Myocyte (in vitro differentiated cells): Measurements from ENCODE around the gene RP9. TPM values are rescaled to one million over a fixed set of nuclear protein-coding genes. Genes with fewer than 3 reads are reported as not detected.

Experiments used
- DNase-seq: peaks from one replicate; pipeline ENCODE4 v3.0.0-alpha.2; 2012; ENCODE audit warnings: low read depth
- total RNA-seq: library from RNA; depleted of rRNA; stranded (reverse); fragments of >200 nt; gene quantifications from 2 replicates; pipeline ENCODE4 v1.2.3, GENCODE V29; 2014

RP9 gene
- total RNA-seq, 1 donor from 2014 or later: 24.4 TPM

- no peak for DNase-seq
These were observed 42.4 kb downstream of the RP9 start for GRCh38 chr7:33066771-33067170.

GRCh38 chr7:33065981-33066380 lies 43.2 kb downstream of the RP9 start:
- DNase-seq: no peak

GRCh38 chr7:33062782-33063443 lies 46.3 kb downstream of the RP9 start:
- DNase-seq: peak; percentile 98

GRCh38 chr7:33062023-33062781 lies 47.0 kb downstream of the RP9 start, which contains the start of gene NT5C3A:
NT5C3A (minus strand) TSS chr7:33062776; CDS start chr7:33062705, 71 bp downstream.
- DNase-seq: peak; percentile 44

- no peak for DNase-seq
These were observed 47.8 kb downstream of the RP9 start for GRCh38 chr7:33061282-33061937.

- DNase-seq: no peak
These were observed 49.6 kb downstream of the RP9 start for GRCh38 chr7:33059635-33060034.

GRCh38 chr7:33055158-33055557 lies 54.0 kb downstream of the RP9 start:
- no peak for DNase-seq

- no peak for DNase-seq
These were observed 54.8 kb downstream of the RP9 start for GRCh38 chr7:33054261-33054964.

GRCh38 chr7:33053721-33054120 lies 55.5 kb downstream of the RP9 start:
- DNase-seq: no peak

- DNase-seq: peak; percentile 57
These were observed 58.5 kb downstream of the RP9 start for GRCh38 chr7:33050535-33051318.

- DNase-seq: no peak
These were observed 60.5 kb downstream of the RP9 start for GRCh38 chr7:33048704-33049103.

- no peak for DNase-seq
These were observed 60.9 kb downstream of the RP9 start for GRCh38 chr7:33048257-33048656.

- no peak for DNase-seq
These were observed 64.2 kb downstream of the RP9 start for GRCh38 chr7:33044986-33045385.

Other genes with a start within 250 kb of the RP9 start
- gene KBTBD2, start 217.6 kb downstream of the RP9 start, total RNA-seq: 50.1 and 70.1 TPM in 2 replicates
- gene FKBP9, start 152.0 kb downstream of the RP9 start, total RNA-seq: 195 and 200 TPM in 2 replicates
- gene NT5C3A, start 46.6 kb downstream of the RP9 start, total RNA-seq: 26.3 and 32.4 TPM in 2 replicates
- gene BBS9, start 20.2 kb upstream of the RP9 start, total RNA-seq: 16.2 and 17.7 TPM in 2 replicates